ENCODE results near the gene FOXP1. TPM values are rescaled to one million over a fixed set of nuclear protein-coding genes. Genes with fewer than 3 reads are reported as not detected.

FOXP1 gene
- total and polyA plus RNA-seq, 4 donors = 4.9 to 35.4 (median 32.0) TPM

GRCh38 chr3:71254281-71255057, 329.1 kb downstream of the FOXP1 start:
- Histone ChIP-seq H3K27ac (ENCODE audit: low read depth in 1 of 2, low read length in 2 of 2) (no peak overlapping the region), H3K9ac (ENCODE audit: low read depth in 1 of 2, low read length in 2 of 2) (no peak overlapping the region)
- DNase-seq (ENCODE audit: low spot score) = no peak

GRCh38 chr3:71253169-71253568, 330.4 kb downstream of the FOXP1 start:
- H3K4me1 ChIP-seq (ENCODE audit: control insufficient read depth in 4 of 4, insufficient read depth in 4 of 4, low read length in 3 of 4) = peaks cover 0 to 7% (median 4%) of the 10 kb centered on the region in 4 donors
- TF ChIP-seq ATF3 (IDR thresholded peaks at IDR 0.05) (no peak), JUND (IDR thresholded peaks at IDR 0.05) (no peak), FOXA1 (IDR thresholded peaks at IDR 0.05) (no peak), ZBTB33 (IDR thresholded peaks at IDR 0.05) (no peak), RAD21 (IDR thresholded peaks at IDR 0.05) (no peak), GABPA (IDR thresholded peaks at IDR 0.05 in 1 of 2, conservative IDR thresholded peaks at IDR 0.05 in 1 of 2) (no peak), EGR1 (IDR thresholded peaks at IDR 0.05; ENCODE audit: low read depth in 2 of 2) (no peak), NR2F2 (IDR thresholded peaks at IDR 0.05) (no peak), FOXA2 (IDR thresholded peaks at IDR 0.05) (no peak), YY1 (IDR thresholded peaks at IDR 0.05) (no peak), HNF4G (IDR thresholded peaks at IDR 0.05) (no peak)
- 91% methylated on average over 2 of the region's 2 CpGs for WGBS
- H3K36me3 ChIP-seq (ENCODE audit: control insufficient read depth in 4 of 4, insufficient read depth in 3 of 4, low read depth in 1 of 4, low read length in 3 of 4) = no peaks in the 10 kb centered on the region
- no peak for DNase-seq (ENCODE audit: low spot score)
- no peak overlapping the region for H3K9ac ChIP-seq (ENCODE audit: low read depth in 1 of 2, low read length in 2 of 2)
- no peak overlapping the region for H3K27ac ChIP-seq (ENCODE audit: low read depth in 1 of 2, low read length in 2 of 2)
- no peak overlapping the region for H3K4me3 ChIP-seq (ENCODE audit: low read depth in 1 of 3, low read length in 3 of 3)
- no peaks in the 10 kb centered on the region for H3K27me3 ChIP-seq (ENCODE audit: control insufficient read depth in 4 of 4, insufficient read depth in 4 of 4, low read length in 3 of 4)
- H3K9me3 ChIP-seq (ENCODE audit: control insufficient read depth in 4 of 4, low read length in 3 of 4) = no peaks in the 10 kb centered on the region

More at GRCh38 chr3:71254281-71255057, 329.1 kb downstream of the FOXP1 start:
- Histone ChIP-seq H3K36me3 (ENCODE audit: control insufficient read depth in 4 of 4, insufficient read depth in 3 of 4, low read depth in 1 of 4, low read length in 3 of 4) (no peaks in the 10 kb centered on the region), H3K4me1 (ENCODE audit: control insufficient read depth in 4 of 4, insufficient read depth in 4 of 4, low read length in 3 of 4) (peaks cover 0 to 6% (median 4%) of the 10 kb centered on the region in 4 donors), H3K27me3 (ENCODE audit: control insufficient read depth in 4 of 4, insufficient read depth in 4 of 4, low read length in 3 of 4) (no peaks in the 10 kb centered on the region), H3K9me3 (ENCODE audit: control insufficient read depth in 4 of 4, low read length in 3 of 4) (no peaks in the 10 kb centered on the region), H3K4me3 (ENCODE audit: low read depth in 1 of 3, low read length in 3 of 3) (no peak overlapping the region)
- WGBS = 68% methylated on average over 7 of the region's 7 CpGs
- TF ChIP-seq HNF4A (conservative IDR thresholded peaks at IDR 0.05) = peak in 1 of 2 donors; percentile 9
- no peak for TF ChIP-seq SP1 (IDR thresholded peaks at IDR 0.05)

GRCh38 chr3:71252466-71252865, 331.1 kb downstream of the FOXP1 start:
- no peak overlapping the region for H3K9ac ChIP-seq (ENCODE audit: low read depth in 1 of 2, low read length in 2 of 2)
- no peaks in the 10 kb centered on the region for H3K36me3 ChIP-seq (ENCODE audit: control insufficient read depth in 4 of 4, insufficient read depth in 3 of 4, low read depth in 1 of 4, low read length in 3 of 4)
- peaks cover 0 to 13% (median 4%) of the 10 kb centered on the region in 4 donors for H3K4me1 ChIP-seq (ENCODE audit: control insufficient read depth in 4 of 4, insufficient read depth in 4 of 4, low read length in 3 of 4)
- 92% methylated on average over 2 of the region's 2 CpGs for WGBS
- DNase-seq (ENCODE audit: low spot score) = no peak
- no peak overlapping the region for H3K4me3 ChIP-seq (ENCODE audit: low read depth in 1 of 3, low read length in 3 of 3)
- H3K27me3 ChIP-seq (ENCODE audit: control insufficient read depth in 4 of 4, insufficient read depth in 4 of 4, low read length in 3 of 4) = no peaks in the 10 kb centered on the region
- H3K9me3 ChIP-seq (ENCODE audit: control insufficient read depth in 4 of 4, low read length in 3 of 4) = no peaks in the 10 kb centered on the region
- no peak overlapping the region for H3K27ac ChIP-seq (ENCODE audit: low read depth in 1 of 2, low read length in 2 of 2)
- TF ChIP-seq RAD21 (IDR thresholded peaks at IDR 0.05) = no peak
- TF ChIP-seq HNF4A (conservative IDR thresholded peaks at IDR 0.05) = no peak
- TF ChIP-seq EGR1 (IDR thresholded peaks at IDR 0.05; ENCODE audit: low read depth in 2 of 2) = no peak
- no peak for TF ChIP-seq GABPA (IDR thresholded peaks at IDR 0.05 in 1 of 2, conservative IDR thresholded peaks at IDR 0.05 in 1 of 2)
- no peak for TF ChIP-seq RXRA (IDR thresholded peaks at IDR 0.05)
- TF ChIP-seq FOXA1 (IDR thresholded peaks at IDR 0.05) = no peak
- no peak for TF ChIP-seq TAF1 (conservative IDR thresholded peaks at IDR 0.05)
- no peak for TF ChIP-seq ZBTB33 (IDR thresholded peaks at IDR 0.05)
- TF ChIP-seq JUND (IDR thresholded peaks at IDR 0.05) = no peak
- no peak for TF ChIP-seq CTCF (IDR thresholded peaks at IDR 0.05; ENCODE audit: low read depth, low read length, missing input control)
- no peak for TF ChIP-seq FOXA2 (IDR thresholded peaks at IDR 0.05)
- TF ChIP-seq HNF4G (IDR thresholded peaks at IDR 0.05) = no peak
- no peak for TF ChIP-seq NR2F2 (IDR thresholded peaks at IDR 0.05)
- no peak for TF ChIP-seq REST (IDR thresholded peaks at IDR 0.05)
